ENCODE measurements around the gene HS6ST2. TPM values are rescaled to one million over a fixed set of nuclear protein-coding genes. Genes with fewer than 3 reads are reported as not detected.
"Not testable (repeated sequence)": the region's sequence is repeated elsewhere in the genome, so short reads cannot be mapped to it uniquely, and the experiment has no call there.

HS6ST2 gene
- 23.4 TPM for total RNA-seq (ENCODE audit: insufficient read depth, low replicate concordance)

GRCh38 chrX:132958091-132958703 lies at the start of gene HS6ST2:
TSS of gene HS6ST2 (minus strand) at chrX:132958629.
- peak; percentile 5 for DNase-seq (ENCODE audit: low spot score)

- DNase-seq (ENCODE audit: low spot score) = no peak
Measured at GRCh38 chrX:133007458-133007857, 49.0 kb upstream of the HS6ST2 start.

GRCh38 chrX:133005616-133006015 lies 47.2 kb upstream of the HS6ST2 start:
- no peak for DNase-seq (ENCODE audit: low spot score)

GRCh38 chrX:133005042-133005441 lies 46.6 kb upstream of the HS6ST2 start:
- DNase-seq (ENCODE audit: low spot score) = peak; percentile 3

GRCh38 chrX:132999209-132999608 lies 40.8 kb upstream of the HS6ST2 start:
- DNase-seq (ENCODE audit: low spot score) = no peak

- no peak for DNase-seq (ENCODE audit: low spot score)
Measured at GRCh38 chrX:132990835-132991234, 32.4 kb upstream of the HS6ST2 start.

- DNase-seq (ENCODE audit: low spot score) = no peak
Measured at GRCh38 chrX:132986556-132986955, 28.1 kb upstream of the HS6ST2 start.

GRCh38 chrX:132984058-132984650 lies 25.7 kb upstream of the HS6ST2 start:
- DNase-seq (ENCODE audit: low spot score) = no peak

- DNase-seq (ENCODE audit: low spot score) = no peak
Measured at GRCh38 chrX:132983496-132983895, 25.1 kb upstream of the HS6ST2 start.

GRCh38 chrX:132980035-132980434 lies 21.6 kb upstream of the HS6ST2 start:
- not testable (repeated sequence) for DNase-seq (ENCODE audit: low spot score)

GRCh38 chrX:132968296-132968949 lies 10.0 kb upstream of the HS6ST2 start:
- no peak for DNase-seq (ENCODE audit: low spot score)

- no peak for DNase-seq (ENCODE audit: low spot score)
Measured at GRCh38 chrX:132967049-132967448, 8.6 kb upstream of the HS6ST2 start.

- DNase-seq (ENCODE audit: low spot score) = no peak
Measured at GRCh38 chrX:132965461-132965860, 7.0 kb upstream of the HS6ST2 start.

- no peak for DNase-seq (ENCODE audit: low spot score)
Measured at GRCh38 chrX:132961511-132961910, 3.1 kb upstream of the HS6ST2 start.

GRCh38 chrX:132957211-132958090 lies 978 bp downstream of the HS6ST2 start:
- peak; percentile 13 for DNase-seq (ENCODE audit: low spot score)

- no peak for DNase-seq (ENCODE audit: low spot score)
Measured at GRCh38 chrX:132956421-132957210, 1.8 kb downstream of the HS6ST2 start.

GRCh38 chrX:132955690-132956089 lies 2.7 kb downstream of the HS6ST2 start:
- peak; percentile 23 for DNase-seq (ENCODE audit: low spot score)

- DNase-seq (ENCODE audit: low spot score) = no peak
Measured at GRCh38 chrX:132954323-132954722, 4.1 kb downstream of the HS6ST2 start.

GRCh38 chrX:132953354-132953753 lies 5.1 kb downstream of the HS6ST2 start:
- DNase-seq (ENCODE audit: low spot score) = peak; percentile 51

- no peak for DNase-seq (ENCODE audit: low spot score)
Measured at GRCh38 chrX:132948648-132949260, 9.7 kb downstream of the HS6ST2 start.
